SK-N-SH treated with all-trans-retinoic acid at 6 μM for 48 hours (cell line): ENCODE data around the gene RAP1A.
A peak's percentile ranks its signal among the peaks of the same experiment; 100 is the strongest.

Source experiments
- ATAC-seq: fragments of 200-7000 bp; cut with Tn5 transposase; 3 replicates; pipeline ENCODE4 v1.9.1; 2020; ENCODE audit warnings: mild to moderate bottlenecking, moderate library complexity
- ARNTL ChIP-seq: fragments of 450-650 bp; formaldehyde crosslinking; IDR thresholded peaks from 2 replicates; pipeline ENCODE4 v1.5.0; 2020; ENCODE audit warnings: low read depth, mild to moderate bottlenecking, moderate library complexity, borderline replicate concordance
- BACH2 ChIP-seq: fragments of 250-450 bp; sonication (Bioruptor Pico); IDR thresholded peaks from 2 replicates; pipeline ENCODE4 v1.9.0; 2021; ENCODE audit warnings: mild to moderate bottlenecking, borderline replicate concordance
- CREB5 ChIP-seq: fragments of 250-450 bp; sonication (Bioruptor Pico); IDR thresholded peaks from 2 replicates; pipeline ENCODE4 v1.5.1; 2020; ENCODE audit warnings: low read depth, mild to moderate bottlenecking, moderate library complexity
- CSDC2 ChIP-seq: fragments of 250-450 bp; sonication (Bioruptor Pico); IDR thresholded peaks from 2 replicates; pipeline ENCODE4 v1.5.0; 2020; ENCODE audit warnings: mild to moderate bottlenecking, moderate library complexity
- CSRNP3 ChIP-seq: fragments of 250-450 bp; sonication (Bioruptor Pico); IDR thresholded peaks from 2 replicates; pipeline ENCODE4 v1.5.1; 2021; ENCODE audit warnings: mild to moderate bottlenecking, moderate library complexity
- ESRRG ChIP-seq: fragments of 250-450 bp; sonication (Bioruptor Pico); IDR thresholded peaks from 2 replicates; pipeline ENCODE4 v1.6.1; 2021; ENCODE audit warnings: mild to moderate bottlenecking
- GLIS3 ChIP-seq: fragments of 250-450 bp; sonication (Bioruptor Pico); IDR thresholded peaks from 2 replicates; pipeline ENCODE4 v1.5.0; 2020; ENCODE audit warnings: mild to moderate bottlenecking, moderate library complexity
- ISL1 ChIP-seq: fragments of 250-450 bp; sonication (Bioruptor Pico); IDR thresholded peaks from 2 replicates; pipeline ENCODE4 v2.1.2; 2022; ENCODE audit warnings: mild to moderate bottlenecking, moderate library complexity
- OSR1 ChIP-seq: fragments of 250-450 bp; sonication (Bioruptor Pico); IDR thresholded peaks from 2 replicates; pipeline ENCODE4 v1.8.0; 2022; ENCODE audit warnings: moderate library complexity, mild to moderate bottlenecking, inconsistent platforms
- PATZ1 ChIP-seq: fragments of 250-450 bp; sonication (Bioruptor Pico); IDR thresholded peaks from 2 replicates; pipeline ENCODE4 v1.8.0; 2020; ENCODE audit warnings: mild to moderate bottlenecking, moderate library complexity, borderline replicate concordance
- PPARA ChIP-seq: fragments of 250-450 bp; sonication (Bioruptor Pico); IDR thresholded peaks from 2 replicates; pipeline ENCODE4 v1.5.0; 2020; ENCODE audit warnings: mild to moderate bottlenecking, borderline replicate concordance
- SNAI2 ChIP-seq: fragments of 250-450 bp; sonication (Bioruptor Pico); IDR thresholded peaks from 2 replicates; pipeline ENCODE4 v1.5.0; 2020; ENCODE audit warnings: mild to moderate bottlenecking, moderate library complexity
- TCF4 ChIP-seq: fragments of 250-450 bp; sonication (Bioruptor Pico); IDR thresholded peaks from 2 replicates; pipeline ENCODE4 v1.8.0; 2021; ENCODE audit warnings: mild to moderate bottlenecking, moderate library complexity, borderline replicate concordance
- TOX ChIP-seq: fragments of 250-450 bp; sonication (Bioruptor Pico); IDR thresholded peaks from 2 replicates; pipeline ENCODE4 v1.8.0; 2021; ENCODE audit warnings: mild to moderate bottlenecking, moderate library complexity, borderline replicate concordance
- TSHZ2 ChIP-seq: fragments of 250-450 bp; sonication (Bioruptor Pico); IDR thresholded peaks from 2 replicates; pipeline ENCODE4 v1.5.0; 2020; ENCODE audit warnings: mild to moderate bottlenecking, moderate library complexity
- ZC3H10 ChIP-seq: fragments of 250-450 bp; sonication (Bioruptor Pico); IDR thresholded peaks from 2 replicates; pipeline ENCODE4 v1.5.1; 2021; ENCODE audit warnings: mild to moderate bottlenecking, moderate library complexity
- ZFP3 ChIP-seq: fragments of 250-450 bp; sonication (Bioruptor Pico); IDR thresholded peaks from 2 replicates; pipeline ENCODE4 v1.5.0; 2020; ENCODE audit warnings: mild to moderate bottlenecking, moderate library complexity
- ZNF565 ChIP-seq: fragments of 450-650 bp; formaldehyde crosslinking; conservative IDR thresholded peaks from 2 replicates; pipeline ENCODE4 v1.5.0; 2020; ENCODE audit warnings: low read depth, mild to moderate bottlenecking, moderate library complexity

The RAP1A gene

GRCh38 chr1:111750856-111751255, 131.3 kb downstream of the RAP1A start:
- no peak for ATAC-seq
- no peak for TF ChIP-seq PPARA (CRISPR knock-in tag)
- no peak for TF ChIP-seq CREB5 (CRISPR knock-in tag)

- TF ChIP-seq CSRNP3 (CRISPR knock-in tag) (no peak), ISL1 (CRISPR knock-in tag) (no peak), ARNTL (CRISPR knock-in tag) (no peak), ESRRG (CRISPR knock-in tag) (no peak), BACH2 (CRISPR knock-in tag) (no peak), TSHZ2 (CRISPR knock-in tag) (no peak), TOX (CRISPR knock-in tag) (no peak), CREB5 (CRISPR knock-in tag) (no peak), ZC3H10 (no peak), TCF4 (CRISPR knock-in tag) (no peak), ZNF565 (CRISPR knock-in tag) (no peak), OSR1 (CRISPR knock-in tag) (no peak), GLIS3 (no peak)
- TF ChIP-seq, all 23 proteins: peak for 0
- no peak for ATAC-seq
Measured at GRCh38 chr1:111751906-111752575, 132.5 kb downstream of the RAP1A start.

- ATAC-seq: peak; percentile 64
- TF ChIP-seq TSHZ2 (CRISPR knock-in tag) (no peak), OSR1 (CRISPR knock-in tag) (no peak), CREB5 (CRISPR knock-in tag) (no peak), CSDC2 (no peak), ARNTL (CRISPR knock-in tag) (no peak), ESRRG (CRISPR knock-in tag) (no peak), SNAI2 (CRISPR knock-in tag) (no peak), PATZ1 (CRISPR knock-in tag) (no peak), ZFP3 (CRISPR knock-in tag) (no peak), BACH2 (CRISPR knock-in tag) (no peak), CSRNP3 (CRISPR knock-in tag) (no peak)
Measured at GRCh38 chr1:111754984-111755330, 135.4 kb downstream of the RAP1A start.
